Measurements from ENCODE around the gene ACADVL.
"Not testable (repeated sequence)": the region's sequence is repeated elsewhere in the genome, so short reads cannot be mapped to it uniquely, and the experiment has no call there.

Gene ACADVL

DNA sequence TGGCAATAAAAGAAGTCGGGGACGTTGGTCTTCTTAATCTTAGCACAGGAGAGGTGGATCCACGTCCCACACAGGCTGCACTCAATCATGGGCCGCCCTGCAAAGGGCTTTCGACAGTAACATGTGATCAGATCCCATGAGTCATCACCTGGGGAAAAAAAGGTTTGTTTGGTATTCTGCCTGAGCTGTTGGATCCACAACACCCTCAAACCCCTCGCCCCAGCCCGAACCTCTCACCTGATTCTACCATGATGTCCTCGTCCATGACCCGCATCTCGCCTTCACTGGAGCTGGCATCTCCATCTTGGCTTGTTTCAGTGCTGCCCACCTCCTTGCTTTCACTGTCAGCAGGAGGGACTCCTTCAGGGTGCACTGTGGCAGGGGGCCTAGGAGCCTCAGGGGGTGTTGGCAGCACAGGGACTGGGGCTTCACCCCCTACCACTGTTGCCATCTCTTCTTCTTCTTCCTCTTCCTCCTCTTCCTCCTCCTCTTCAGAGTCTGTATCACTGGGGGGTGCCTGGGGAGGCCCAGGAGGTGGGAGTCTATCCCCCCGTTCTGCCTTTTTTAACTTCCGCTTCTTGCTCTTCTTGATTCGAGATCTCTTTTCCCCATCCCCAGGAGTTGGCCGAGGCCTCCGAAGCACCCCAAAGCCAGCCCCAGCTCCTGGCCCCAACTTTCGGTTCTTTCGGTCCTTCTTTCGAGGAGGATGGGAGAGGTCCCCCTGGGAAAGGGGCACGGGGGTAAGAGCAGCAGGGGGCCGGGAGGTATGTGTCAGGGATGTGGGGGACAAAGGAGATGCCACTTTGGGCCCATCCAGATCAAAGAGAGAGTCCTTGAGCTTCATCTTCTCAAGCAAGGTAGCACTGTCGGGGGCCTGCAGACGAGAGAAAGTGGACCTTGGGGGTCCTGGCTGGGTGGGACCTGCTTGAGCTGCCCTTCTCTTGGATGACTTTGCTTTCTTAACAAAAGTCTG is 16.2 kb downstream of the ACADVL start:
- no peak for DNase-seq

DNA sequence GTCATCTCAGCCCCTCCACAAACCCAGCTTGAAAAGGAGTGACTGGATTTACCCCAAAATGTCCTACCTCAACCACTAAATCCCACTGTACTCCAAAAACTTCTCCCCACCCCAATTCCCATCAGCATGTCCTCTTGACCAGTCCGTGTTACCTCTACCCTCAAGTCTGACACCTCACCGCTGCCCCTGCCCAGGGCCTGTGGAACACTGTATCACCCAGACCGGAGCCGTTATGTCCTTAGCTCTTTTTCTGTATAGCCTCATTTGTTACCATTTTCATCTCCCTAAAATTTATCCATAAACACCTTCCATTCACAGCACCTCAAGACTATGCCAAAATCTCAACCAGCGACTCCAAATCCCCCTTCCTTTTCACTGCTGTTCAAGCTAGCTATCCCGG is 17.1 kb downstream of the ACADVL start:
- DNase-seq: no peak

DNA sequence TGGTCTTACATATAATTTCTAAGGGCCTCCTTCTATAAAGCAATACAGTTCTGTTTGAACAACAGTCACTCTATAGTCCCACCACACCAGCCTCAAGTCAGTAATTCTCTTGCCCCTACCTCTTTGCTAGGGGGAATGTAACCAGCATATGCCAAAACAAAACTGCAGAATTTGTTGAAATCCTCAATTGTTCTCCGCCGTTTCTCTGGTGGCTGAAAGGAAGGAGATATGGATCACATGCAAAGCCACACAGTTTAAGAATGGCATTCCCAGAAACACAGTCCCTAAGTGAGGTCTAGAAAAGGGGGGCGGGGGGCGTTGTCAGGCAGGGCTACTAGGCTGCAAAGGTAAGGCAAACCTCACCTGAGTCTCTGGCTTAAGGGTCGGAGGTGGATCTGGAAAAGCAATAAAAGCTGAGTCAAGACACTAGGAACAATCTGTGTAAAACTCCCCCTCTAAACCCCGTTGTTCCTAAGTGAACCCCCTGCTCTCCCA is 17.6 kb downstream of the ACADVL start:
- DNase-seq: no peak

DNA sequence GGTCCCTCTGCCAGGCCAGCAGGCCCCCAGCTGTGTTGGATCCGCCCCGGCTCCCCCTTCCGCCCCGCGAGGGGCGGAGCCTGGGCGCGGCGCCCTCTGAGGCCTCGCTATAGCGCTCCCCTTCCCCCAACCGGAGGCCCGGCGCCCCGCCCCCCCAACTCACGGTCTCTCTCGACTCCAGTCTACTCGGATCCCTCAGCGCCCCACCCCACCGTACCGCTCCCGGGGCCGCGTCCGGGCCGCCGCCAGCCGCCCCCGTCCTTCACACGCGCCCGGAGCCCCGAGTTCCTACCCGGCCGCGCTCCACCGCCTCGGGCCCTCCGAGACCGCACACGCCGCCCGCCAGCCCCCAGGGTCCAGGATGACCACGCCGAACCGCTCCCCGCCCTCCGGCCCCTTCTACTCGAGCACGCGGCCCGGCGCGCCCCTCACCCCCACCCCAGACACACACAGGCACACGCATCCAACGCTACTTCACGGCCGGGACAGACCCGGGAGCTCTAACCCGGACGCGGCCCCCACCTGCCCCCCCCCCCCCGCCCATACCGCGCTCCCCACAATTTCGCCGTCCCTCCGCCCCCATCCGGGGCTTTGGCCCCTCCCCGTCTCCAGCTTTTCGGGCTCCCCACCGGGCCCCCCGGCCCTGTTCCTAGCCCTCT is 18.2 kb downstream of the ACADVL start:
- no peak for DNase-seq

DNA sequence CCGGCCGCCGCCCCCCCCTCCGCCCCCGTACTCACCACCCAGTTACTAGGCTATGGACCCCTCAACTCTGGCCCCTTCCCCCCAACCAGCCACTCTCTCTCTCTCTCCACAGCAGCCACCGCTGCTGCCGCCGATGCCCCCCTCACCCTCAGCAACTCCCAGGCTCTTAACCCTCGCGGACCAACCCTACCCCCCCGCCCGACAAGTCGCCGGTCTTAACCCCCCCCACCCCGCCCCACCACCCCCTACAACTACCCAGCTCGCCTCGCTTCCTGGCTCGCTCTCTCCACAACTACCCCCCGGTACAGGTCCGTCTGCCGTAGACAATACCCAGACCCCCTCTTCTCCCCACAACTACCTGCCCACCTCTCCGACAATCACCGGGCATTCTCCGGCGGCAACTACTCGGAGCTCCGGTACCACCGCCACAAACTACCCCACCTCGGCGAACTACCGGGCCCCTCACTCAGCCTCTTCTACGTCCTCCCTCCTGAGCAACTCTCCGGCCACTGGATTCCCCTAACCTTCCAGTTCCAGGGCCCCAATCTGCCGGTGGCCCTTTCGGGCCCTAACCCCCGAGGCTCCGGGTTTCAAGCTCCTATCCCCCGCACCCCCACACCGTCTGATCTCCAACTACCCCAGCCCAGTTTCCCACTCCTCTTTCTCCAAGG is 18.8 kb downstream of the ACADVL start:
- no peak for DNase-seq

DNA sequence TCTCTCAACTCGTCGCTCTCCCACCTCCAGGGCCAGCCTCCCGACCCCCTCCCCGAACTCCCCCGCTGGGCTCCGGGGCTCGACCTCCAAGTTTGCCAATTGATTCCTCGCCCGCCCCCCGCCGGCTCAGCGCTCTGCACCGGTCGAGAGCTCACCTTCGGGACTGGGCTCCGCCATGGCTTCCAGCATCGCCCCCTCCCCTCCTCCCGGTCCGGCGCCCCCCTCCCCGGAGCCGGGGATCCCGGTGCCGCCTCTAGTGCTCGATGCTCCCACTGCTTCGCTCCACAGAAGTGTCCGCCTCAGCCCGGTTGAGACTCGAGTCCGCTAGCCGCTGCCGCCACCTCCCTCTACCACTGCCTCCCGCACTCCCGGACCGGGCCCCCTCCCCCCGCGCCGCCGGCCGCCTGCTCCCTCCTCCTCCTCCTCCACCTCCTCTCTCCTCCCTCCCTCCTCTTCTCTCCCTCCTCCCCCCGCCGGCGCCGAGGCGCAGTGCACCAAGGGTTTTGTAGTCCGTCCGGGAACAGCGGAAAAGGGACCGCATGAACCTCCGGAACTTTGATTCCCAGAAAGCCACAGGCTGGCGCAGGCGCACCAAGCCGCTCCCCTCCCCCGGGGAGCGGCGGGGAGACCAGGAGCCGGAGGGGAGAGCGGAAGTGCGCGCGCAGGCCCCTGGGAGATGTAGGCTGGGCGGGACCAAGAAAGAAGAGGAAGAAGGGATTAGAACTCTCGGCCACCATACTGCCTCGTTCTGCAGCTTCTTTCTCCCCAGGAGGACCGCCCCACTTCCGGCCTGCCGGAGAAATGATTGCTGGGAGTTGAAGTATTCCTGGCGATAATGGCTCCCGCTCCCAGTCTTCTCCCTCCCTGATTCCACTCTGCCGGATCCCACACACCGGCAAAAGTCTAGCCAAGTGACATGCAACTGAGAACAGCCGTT is 19.6 kb downstream of the ACADVL start, which contains the start of gene PHF23:
Gene PHF23, minus strand, starts transcription at position 367 of the 937 bp plus-strand sequence. Its CDS starts 178 bp downstream, at position 189.
- DNase-seq: peak; percentile 95

DNA sequence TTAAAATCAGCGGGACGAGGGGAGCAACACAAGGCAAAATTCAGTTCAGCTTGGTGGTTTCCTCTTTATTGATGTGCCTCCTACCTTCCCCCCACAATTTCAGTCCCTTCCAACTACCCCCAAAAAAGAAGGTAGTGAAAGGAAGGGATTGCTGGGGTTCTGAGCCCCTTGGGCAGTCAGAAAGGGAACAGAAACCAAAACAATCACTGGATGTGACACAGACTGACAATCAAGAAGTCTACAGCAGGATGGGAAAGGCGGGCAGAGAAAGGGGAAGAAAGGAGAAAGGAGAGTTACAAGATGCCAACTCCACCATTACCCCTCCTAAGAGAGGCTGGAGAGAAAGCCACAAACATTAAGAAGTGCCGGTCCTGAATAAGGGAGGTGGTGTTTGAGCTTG is 20.6 kb downstream of the ACADVL start:
- DNase-seq: no peak

DNA sequence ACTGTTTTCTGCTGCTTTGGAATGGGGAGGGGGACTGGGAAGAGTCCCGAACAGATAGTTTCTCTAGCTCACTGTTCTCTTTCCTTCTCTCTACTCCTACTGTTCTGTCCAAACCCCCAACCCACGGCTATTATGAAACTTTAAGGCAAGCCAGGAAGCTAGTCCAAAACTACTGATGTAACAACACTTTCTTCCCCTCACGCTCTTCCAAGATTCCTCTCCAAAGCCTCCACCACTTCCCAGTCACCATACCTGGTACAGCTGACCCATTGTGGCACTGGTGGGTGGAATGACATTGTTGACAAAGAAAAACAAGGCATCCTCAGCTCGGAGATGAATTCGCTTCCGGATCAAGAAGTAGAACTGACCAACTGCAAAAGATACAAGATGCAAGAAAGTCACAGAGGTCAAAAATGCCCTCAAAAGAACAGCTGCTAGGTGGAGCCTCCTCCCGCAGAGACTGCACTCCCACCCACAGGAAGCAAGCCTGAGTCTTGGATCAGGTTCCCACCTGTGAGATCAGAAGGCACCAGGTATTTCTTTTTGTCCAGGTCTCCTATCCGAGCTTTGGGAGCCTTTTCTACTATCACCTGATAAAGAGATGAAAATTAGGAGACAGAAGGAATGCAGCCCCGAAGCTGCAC is 21.5 kb downstream of the ACADVL start:
- DNase-seq: no peak

DNA sequence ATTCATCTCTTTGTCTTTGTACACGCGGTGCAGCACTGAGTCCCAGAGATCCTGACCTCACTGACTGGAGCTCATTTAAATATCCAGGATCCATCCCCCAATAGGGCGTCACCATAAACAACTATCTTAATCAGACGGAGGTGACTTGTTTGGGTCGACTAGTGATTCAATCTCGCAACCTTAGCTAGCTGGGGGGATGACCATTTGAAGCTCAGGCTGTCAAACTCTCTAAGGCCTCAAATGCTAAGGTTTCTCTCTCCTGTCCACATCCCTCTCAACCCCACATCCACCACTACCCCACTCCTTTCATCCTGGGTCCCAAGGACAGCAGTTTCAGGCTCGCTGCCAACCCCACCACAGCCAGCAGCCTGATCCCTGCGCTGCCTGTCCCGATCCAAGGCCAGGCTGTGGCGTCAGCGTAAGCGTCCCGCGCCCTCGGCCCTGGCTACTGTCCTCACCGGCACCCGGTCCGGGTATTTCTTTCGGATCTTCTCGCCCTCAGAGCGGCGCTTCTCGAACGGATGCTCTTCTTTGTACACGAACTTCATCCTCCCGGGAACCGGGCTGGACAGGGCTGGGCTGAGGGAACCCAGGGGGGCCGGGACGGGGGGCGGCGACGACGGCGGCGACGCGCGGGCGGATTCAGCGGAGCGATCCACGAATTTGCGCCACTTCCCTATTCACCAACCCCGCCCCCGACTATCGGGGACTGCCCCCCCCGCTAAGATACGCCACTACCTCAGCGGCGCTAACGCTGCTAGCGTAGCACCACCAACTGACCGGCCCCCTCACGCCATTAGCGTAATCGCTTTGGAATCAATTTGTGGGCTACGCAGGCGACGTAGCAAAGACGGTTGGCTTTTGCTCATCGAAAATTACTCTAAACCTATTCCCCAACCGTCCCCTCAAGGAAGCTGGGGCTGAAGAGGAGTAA is 22.3 kb downstream of the ACADVL start, which contains the start of gene GABARAP:
Gene GABARAP, minus strand, starts transcription at position 667 of the 934 bp plus-strand sequence. Its CDS starts 119 bp downstream, at position 548.
- peak; percentile 49 for DNase-seq

DNA sequence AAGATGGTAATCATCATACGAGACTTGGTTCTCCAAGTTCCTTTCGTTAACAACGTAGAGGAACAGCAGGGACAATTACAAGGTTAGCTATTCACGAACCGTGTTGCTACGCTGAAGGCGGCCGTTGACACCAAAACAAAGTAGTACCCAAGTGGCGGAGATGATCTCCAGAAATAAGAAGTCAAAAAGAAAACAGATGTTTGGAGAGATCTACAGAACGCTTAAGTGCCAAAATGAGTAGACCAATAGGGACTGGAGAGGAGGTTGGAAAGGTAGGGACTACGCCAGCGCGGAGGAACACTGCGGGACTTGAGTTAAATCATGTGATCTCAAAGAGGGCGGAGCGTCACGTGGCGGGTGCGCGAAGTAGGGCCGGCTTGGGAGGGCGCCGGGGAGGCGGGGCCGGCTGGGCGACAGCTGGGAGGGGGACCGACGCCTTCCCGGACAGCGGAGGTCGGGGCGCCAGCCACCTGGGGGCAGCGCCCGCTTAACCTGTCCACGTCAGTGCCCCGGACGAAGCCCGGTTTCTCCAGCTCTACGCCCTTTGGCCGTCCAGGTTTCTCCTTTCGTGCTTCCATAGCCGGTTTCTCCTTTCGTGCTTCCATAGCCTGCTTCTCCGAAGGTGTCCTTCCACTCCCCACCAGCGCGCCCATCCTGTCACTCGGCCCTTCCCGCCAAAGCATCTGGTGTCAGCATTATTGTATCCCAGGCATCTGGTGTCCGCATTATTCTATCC is 23.1 kb downstream of the ACADVL start:
- DNase-seq: peak; percentile 79

DNA sequence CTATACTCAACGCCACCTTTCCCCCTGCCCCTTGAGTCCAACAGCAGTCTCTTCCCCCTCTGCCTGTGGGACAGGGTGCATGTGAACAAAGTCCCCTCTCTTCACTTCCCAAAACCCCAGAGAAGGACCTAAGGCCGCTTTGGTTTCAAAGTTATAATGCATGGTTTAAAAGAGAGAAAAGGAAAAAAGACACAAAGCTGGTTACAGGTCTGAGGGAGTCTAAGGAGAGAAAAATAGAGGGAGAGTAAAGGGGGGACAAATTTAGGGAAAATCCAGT is 23.7 kb downstream of the ACADVL start:
- DNase-seq: no peak

DNA sequence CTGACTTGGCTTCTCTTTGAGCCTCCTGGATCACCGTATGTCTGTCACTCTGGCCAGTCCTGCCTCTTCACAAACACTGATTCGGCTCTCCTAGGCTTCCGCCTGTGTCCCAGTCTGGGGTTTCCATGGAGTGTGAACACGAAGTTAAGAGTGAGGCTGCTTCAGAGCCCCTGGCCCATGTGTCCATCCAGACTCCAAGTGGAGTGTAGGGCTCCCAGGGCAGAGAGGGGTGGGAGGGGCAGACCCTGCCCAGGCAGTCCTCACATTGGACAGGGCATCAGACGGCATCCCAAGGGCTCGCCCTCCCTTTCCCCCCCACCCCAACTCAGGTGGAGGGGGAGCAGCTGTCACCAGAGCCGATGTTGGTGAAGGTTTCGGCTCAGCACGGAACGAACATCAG is 24.1 kb downstream of the ACADVL start:
- not testable (repeated sequence) for DNase-seq

DNA sequence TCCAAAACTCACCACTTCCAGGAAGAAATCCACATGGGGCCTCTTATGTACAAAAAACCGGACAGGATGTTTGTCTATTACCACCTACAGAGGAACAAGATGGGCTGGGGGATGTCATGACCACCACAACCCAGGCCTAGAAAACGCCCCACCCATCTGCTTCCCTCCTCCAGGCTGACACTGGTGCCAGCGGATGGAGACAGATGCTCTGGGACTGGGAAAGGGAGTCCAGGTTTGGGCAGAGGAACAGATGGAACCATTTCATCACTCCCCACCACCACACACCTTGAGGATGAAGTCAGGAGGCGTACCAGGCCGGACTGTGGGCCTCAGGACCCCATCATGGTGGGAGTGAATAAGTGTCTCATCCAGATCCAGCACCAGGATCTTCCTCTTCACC is 27.0 kb downstream of the ACADVL start:
- no peak for DNase-seq

DNA sequence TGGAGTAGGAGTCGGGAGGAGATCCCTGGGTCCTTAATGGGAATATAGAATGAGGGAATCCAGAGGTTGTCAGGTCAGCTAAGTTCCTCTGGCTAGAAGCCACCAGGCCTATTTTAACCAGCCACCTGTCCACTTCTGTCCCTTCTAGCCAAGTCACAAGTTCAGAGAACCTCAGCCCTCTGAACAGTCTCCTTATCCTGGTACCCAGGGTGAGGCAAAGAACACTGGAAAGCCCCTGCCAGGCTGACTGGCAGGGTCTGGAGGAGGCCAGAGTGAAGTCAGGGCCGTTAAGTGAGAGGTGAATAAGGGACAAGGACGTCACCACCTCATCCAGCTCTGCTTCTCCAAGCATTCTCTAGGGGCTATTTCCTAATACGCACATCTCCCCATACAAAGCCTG is 29.1 kb downstream of the ACADVL start:
- no peak for DNase-seq

DNA sequence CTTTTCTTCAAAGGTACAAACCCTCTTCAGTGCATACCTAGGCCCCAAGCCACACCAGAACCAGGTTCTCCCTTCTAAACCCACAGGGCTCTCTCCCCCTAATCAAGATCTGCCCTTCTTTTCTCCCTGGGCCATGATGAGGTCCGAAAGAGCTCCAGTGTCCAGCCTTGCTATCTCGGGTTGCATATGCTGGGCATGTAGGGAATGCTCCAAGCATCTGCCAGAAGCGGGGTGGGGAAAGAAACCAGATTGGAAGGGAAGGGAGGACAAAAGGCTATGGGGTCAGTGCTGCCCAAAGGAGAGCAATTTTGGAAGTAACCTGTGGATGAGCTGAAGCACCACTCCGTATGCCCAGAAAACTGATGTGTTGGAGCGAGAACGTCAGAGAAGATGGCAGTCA is 29.5 kb downstream of the ACADVL start:
- DNase-seq: no peak

DNA sequence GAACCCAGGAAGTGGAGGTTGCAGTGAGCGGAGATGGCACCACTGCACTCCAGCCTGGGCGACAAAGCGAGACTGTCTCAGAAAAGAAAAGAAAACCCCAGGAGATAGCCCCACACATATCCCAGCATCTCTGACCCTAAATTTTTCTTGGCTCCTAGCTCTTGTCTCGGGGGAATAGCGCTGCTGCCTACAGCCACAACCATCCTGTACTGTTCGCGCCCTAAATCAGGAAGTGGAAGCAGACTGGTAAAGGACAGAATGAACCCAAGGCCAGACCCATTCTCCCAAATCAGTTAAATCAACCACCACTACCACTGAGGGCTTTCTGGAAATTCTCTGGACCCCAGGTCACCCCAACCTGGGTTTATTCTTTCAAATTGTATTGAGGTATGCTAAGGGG is 30.1 kb downstream of the ACADVL start:
- DNase-seq: no peak

DNA sequence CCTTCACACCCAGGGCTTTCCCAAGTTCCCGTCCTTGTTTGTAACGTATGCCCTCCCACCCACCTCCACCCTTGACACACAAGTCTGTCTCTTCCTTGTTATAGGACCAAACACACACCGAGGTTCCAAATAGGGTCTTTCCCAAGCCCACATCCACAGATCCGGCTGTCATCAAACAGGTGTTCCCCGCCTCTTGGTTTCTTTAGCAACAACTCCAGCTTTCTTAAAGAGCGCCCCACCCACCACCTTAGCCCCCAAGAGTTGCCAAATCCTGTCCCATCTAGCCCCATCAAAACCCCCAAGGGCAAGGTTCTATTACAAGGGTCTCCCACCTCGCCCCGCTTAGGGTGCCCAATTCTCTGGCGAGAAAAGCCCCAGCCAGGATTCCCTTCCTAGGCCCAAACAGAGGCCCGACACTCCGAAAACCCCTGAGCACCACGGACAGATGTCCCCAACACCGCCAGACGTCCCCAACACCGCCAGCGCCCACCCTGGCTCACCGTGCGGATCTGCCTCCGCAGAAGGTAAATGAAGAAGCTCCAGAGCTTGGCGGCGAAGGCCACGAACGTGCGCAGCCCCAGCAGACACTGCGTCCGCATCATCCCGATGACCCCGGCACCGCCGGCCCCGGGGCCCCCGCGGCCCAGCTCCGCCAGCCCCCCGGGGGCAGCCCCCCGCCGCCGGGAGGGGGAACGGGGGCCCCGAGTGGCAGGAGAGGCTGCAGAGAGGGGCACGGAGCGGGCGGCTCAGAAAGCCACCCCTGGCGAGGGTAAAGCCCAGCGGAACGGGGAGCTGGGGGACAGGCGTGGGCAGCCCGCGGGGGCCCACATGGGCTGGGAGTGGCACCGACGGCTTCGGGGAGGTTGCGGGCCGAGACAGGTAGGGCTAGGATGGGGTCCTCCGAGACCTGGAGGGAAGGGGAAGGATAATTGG is 31.2 kb downstream of the ACADVL start:
- DNase-seq: no peak

DNA sequence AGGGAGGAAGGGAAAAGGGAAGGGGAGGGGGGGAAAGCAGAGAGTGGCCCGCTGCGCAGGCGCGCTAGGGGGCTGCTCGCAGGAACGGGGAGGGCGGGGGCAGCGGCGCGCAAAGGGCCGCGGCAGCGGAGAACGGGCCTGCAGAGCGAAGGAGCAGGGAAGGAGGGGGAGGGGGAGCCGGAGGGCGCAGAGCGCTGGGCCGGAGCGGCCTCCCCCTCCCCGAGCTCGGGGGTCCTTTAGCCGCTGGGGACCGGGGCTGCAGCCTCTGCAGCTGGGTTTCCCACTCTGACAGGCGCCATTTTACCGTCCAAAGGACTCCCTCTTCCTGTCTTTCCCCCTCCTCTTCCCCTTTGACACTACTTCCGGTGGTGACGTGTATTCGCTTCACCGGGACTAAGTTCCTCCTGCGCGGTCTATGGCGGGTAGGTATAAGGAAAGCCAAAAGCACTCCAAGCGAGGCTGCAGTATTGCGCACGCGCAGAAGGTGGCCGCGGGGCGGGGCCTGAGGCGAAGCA is 32.0 kb downstream of the ACADVL start, which contains the start of gene CTDNEP1:
Gene CTDNEP1, minus strand, starts transcription at position 74 of the 515 bp plus-strand sequence. CDS start 438 bp downstream, outside the sequence.
- DNase-seq: peak; percentile 93
